Neuronal stem cell (in vitro differentiated cells): ENCODE data around the gene WDR18.

Experiments
- DNase-seq: peaks from one replicate; pipeline ENCODE4 v3.0.0-alpha.2; 2013; ENCODE audit warnings: low spot score
- H2AFZ ChIP-seq: one replicate; pipeline ENCODE4 v1.6.1; 2013; ENCODE audit warnings: mild to moderate bottlenecking, low read length, inconsistent platforms
- H2AK5ac ChIP-seq: 2 replicates; pipeline ENCODE4 v1.6.1; 2013; ENCODE audit warnings: low read depth, mild to moderate bottlenecking, inconsistent platforms, low read length, moderate library complexity, mixed read lengths
- H2BK120ac ChIP-seq: 2 replicates; pipeline ENCODE4 v1.6.1; 2013; ENCODE audit warnings: low read depth, mild to moderate bottlenecking, inconsistent platforms, low read length, moderate library complexity, mixed read lengths
- H2BK12ac ChIP-seq: one replicate; pipeline ENCODE4 v1.6.1; 2013; ENCODE audit warnings: low read length, inconsistent platforms
- H2BK15ac ChIP-seq: 2 replicates; pipeline ENCODE4 v1.6.1; 2013; ENCODE audit warnings: mild to moderate bottlenecking, low read length, inconsistent platforms, mixed read lengths
- H2BK5ac ChIP-seq: one replicate; pipeline ENCODE4 v1.6.1; 2013; ENCODE audit warnings: inconsistent platforms, mild to moderate bottlenecking, low read length, moderate library complexity
- H3K14ac ChIP-seq: one replicate; pipeline ENCODE4 v1.6.1; 2013; ENCODE audit warnings: low read length, inconsistent platforms
- H3K18ac ChIP-seq: 2 replicates; pipeline ENCODE4 v1.6.1; 2013; ENCODE audit warnings: low read length, inconsistent platforms
- H3K23ac ChIP-seq: 2 replicates; pipeline ENCODE4 v1.6.1; 2013; ENCODE audit warnings: low read depth, mild to moderate bottlenecking, mixed read lengths, low read length, inconsistent platforms; ENCODE audit not compliant: poor library complexity
- H3K27ac ChIP-seq: replicated peaks from 3 replicates; pipeline ENCODE4 v1.5.1; 2013; ENCODE audit warnings: low read length, inconsistent platforms
- H3K27me3 ChIP-seq, 3 experiments: 2 replicates each; pipeline ENCODE4 v1.6.1; 2013; ENCODE audit warnings: low read length in 3 of 3, mild to moderate bottlenecking in 2 of 3, inconsistent platforms in 1 of 3, low read depth in 1 of 3, mixed read lengths in 1 of 3, moderate library complexity in 1 of 3; ENCODE audit not compliant: control insufficient read depth in 3 of 3, insufficient read depth in 3 of 3
- H3K36me3 ChIP-seq, 2 donors: replicated peaks in 1 of 2; 2 replicates each; pipeline ENCODE4 v1.6.1; 2013; ENCODE audit warnings: low read length in 2 of 2; ENCODE audit not compliant: control insufficient read depth in 2 of 2, insufficient read depth in 2 of 2
- H3K4ac ChIP-seq: 2 replicates; pipeline ENCODE4 v1.6.1; 2013; ENCODE audit warnings: inconsistent platforms, mild to moderate bottlenecking, low read length, moderate library complexity
- H3K4me1 ChIP-seq, 2 donors: 1 replicate in 1 of 2; 2 replicates in 1 of 2; pipeline ENCODE4 v1.6.1; 2013; ENCODE audit warnings: low read length in 2 of 2, low read depth in 1 of 2; ENCODE audit not compliant: control insufficient read depth in 2 of 2, insufficient read depth in 1 of 2
- H3K4me2 ChIP-seq: one replicate; pipeline ENCODE4 v1.6.1; 2013; ENCODE audit warnings: mild to moderate bottlenecking, low read length, inconsistent platforms; ENCODE audit not compliant: insufficient read depth, poor library complexity, severe bottlenecking
- H3K4me3 ChIP-seq, 2 donors: 2 replicates each; pipeline ENCODE4 v1.5.1; 2013; ENCODE audit warnings: low read length in 2 of 2, mild to moderate bottlenecking in 2 of 2, inconsistent platforms in 1 of 2, moderate library complexity in 1 of 2
- H3K79me1 ChIP-seq: one replicate; pipeline ENCODE4 v1.6.1; 2013; ENCODE audit warnings: low read depth, mild to moderate bottlenecking, inconsistent platforms, low read length, moderate library complexity
- H3K9ac ChIP-seq: one replicate; pipeline ENCODE4 v1.6.1; 2013; ENCODE audit warnings: mild to moderate bottlenecking, low read depth, low read length, inconsistent platforms; ENCODE audit not compliant: poor library complexity
- H3K9me3 ChIP-seq, 2 donors: replicated peaks in 1 of 2; 2 replicates each; pipeline versions ENCODE3 to v1.6.1; 2013; ENCODE audit warnings: low read length in 2 of 2, mild to moderate bottlenecking in 2 of 2, inconsistent platforms in 1 of 2, low read depth in 1 of 2, mixed read lengths in 1 of 2, moderate library complexity in 1 of 2; ENCODE audit not compliant: control insufficient read depth in 2 of 2, insufficient read depth in 1 of 2
- H4K8ac ChIP-seq: one replicate; pipeline ENCODE4 v1.6.1; 2013; ENCODE audit warnings: low read depth, mild to moderate bottlenecking, inconsistent platforms, low read length, moderate library complexity
- H4K91ac ChIP-seq: one replicate; pipeline ENCODE4 v1.6.1; 2013; ENCODE audit warnings: low read length, low read depth, mild to moderate bottlenecking, inconsistent platforms; ENCODE audit not compliant: poor library complexity
- WGBS, 2 donors: extraction: QIAGEN DNeasy Blood & Tissue Kit; methylation state at CpG; one replicate each; pipeline ENCODE4 v1.1.7; 2013; ENCODE audit warnings: missing lambda C conversion rate in 2 of 2, mixed read lengths in 1 of 2; ENCODE audit not compliant: insufficient read length in 2 of 2, insufficient replicate concordance in 1 of 2; ENCODE audit errors: extremely low coverage in 2 of 2; 5-methylcytosine and 5-hydroxymethylcytosine counted together

The WDR18 gene

GRCh38 chr19:976476-976875, 7.7 kb upstream of the WDR18 start:
- Histone ChIP-seq H3K23ac (no peak overlapping the region), H4K91ac (no peak overlapping the region), H3K27me3 (no peaks in the 10 kb centered on the region), H3K9ac (no peak overlapping the region), H2BK5ac (no peak overlapping the region), H2AK5ac (no peak overlapping the region), H2BK15ac (no peak overlapping the region), H3K79me1 (peaks cover 1% of the 10 kb centered on the region), H3K27ac (no peak overlapping the region), H2BK120ac (no peak overlapping the region), H4K8ac (no peak overlapping the region), H3K9me3 (peaks cover 0 to 5% of the 10 kb centered on the region in 2 donors), H2BK12ac (no peak overlapping the region), H3K4me1 (peaks cover 15% of the 10 kb centered on the region in 2 donors), H2AFZ (no peak overlapping the region), H3K18ac (no peak overlapping the region), H3K4me3 (no peak overlapping the region), H3K14ac (no peak overlapping the region), H3K36me3 (peaks cover 4 to 20% of the 10 kb centered on the region in 2 donors), H3K4me2 (no peak overlapping the region), H3K4ac (no peak overlapping the region)
- WGBS, 2 donors, result no CpG with 5 or more reads among the region's 10 CpGs
- no peak for DNase-seq

DNA sequence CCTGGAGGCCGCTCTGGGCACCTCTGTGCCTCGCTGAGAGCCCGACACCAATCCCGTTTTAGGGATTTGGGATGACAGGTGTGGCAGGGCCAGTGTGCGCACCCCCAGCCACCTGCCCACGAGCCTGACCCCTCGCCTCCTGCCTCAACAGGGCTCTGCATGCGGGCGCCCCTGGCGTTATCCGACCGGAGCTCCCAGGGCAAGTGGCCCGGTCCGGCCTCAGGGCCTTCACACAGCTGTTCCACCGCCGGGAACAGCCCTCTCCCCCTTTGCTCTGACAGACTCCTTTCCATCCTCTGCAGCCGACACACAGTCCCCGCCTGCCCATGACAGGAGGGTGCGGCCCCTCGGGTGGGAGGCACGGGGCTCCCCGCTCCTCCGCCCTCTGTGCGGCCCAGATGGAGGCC, 7.1 kb upstream of the WDR18 start:
- no peak overlapping the region for H2BK15ac ChIP-seq
- no peak for DNase-seq
- H3K79me1 ChIP-seq, result peaks cover 1% of the 10 kb centered on the region
- peak overlapping the region; percentile 17 for H3K18ac ChIP-seq
- peak overlapping the region; percentile 75 for H2BK5ac ChIP-seq
- no peak overlapping the region for H2BK12ac ChIP-seq
- H3K14ac ChIP-seq, result no peak overlapping the region
- peaks cover 15% of the 10 kb centered on the region in 2 donors for H3K4me1 ChIP-seq
- H3K27me3 ChIP-seq, result no peaks in the 10 kb centered on the region
- H2AFZ ChIP-seq, result no peak overlapping the region
- no peak overlapping the region for H2BK120ac ChIP-seq
- peak overlapping the region; percentile 3 for H3K4me2 ChIP-seq
- H4K8ac ChIP-seq, result no peak overlapping the region
- no peak overlapping the region for H3K4ac ChIP-seq
- no peak overlapping the region for H2AK5ac ChIP-seq
- no CpG with 5 or more reads among the region's 24 CpGs for WGBS, 2 donors
- H3K23ac ChIP-seq, result peak overlapping the region; percentile 31
- peaks cover 0 to 3% of the 10 kb centered on the region in 2 donors for H3K9me3 ChIP-seq
- peak overlapping the region; percentile 30 for H4K91ac ChIP-seq
- H3K27ac ChIP-seq, result no peak overlapping the region
- H3K4me3 ChIP-seq, result no peak overlapping the region
- no peak overlapping the region for H3K9ac ChIP-seq
- peaks cover 2 to 15% of the 10 kb centered on the region in 2 donors for H3K36me3 ChIP-seq

DNA sequence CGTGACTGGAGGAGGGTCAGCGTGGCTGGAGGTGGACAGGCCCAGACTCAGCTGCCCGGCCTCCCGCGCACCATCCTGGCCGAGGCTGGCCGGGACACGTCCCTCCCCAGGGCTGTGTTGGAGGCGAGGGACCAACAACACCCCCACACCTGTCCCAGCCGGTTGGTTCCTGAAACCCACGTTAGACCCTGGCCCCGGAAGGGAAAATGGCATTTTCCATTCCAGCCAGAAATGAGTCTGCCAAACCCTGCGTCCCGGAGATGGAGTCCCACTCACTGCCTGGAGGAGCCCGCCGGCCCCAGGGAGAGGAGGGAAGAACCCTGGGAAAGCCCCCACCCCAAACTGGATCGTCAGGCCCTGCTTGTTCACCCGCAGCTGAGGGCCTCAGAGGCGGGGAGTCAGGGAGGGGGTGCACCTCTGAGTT, 4.8 kb upstream of the WDR18 start:
- Histone ChIP-seq H3K36me3 (peaks cover 0 to 3% of the 10 kb centered on the region in 2 donors), H3K4me2 (no peak overlapping the region), H4K8ac (no peak overlapping the region), H3K4me3 (no peak overlapping the region), H2BK120ac (peak overlapping the region; percentile 44), H2BK5ac (no peak overlapping the region), H3K14ac (peak overlapping the region; percentile 56), H3K18ac (peak overlapping the region; percentile 33), H3K9ac (peak overlapping the region; percentile 56), H3K79me1 (peaks cover 3% of the 10 kb centered on the region), H3K27me3 (no peaks in the 10 kb centered on the region), H3K4me1 (peaks cover 16 to 20% of the 10 kb centered on the region in 2 donors), H3K27ac (peak overlapping the region; percentile 67), H2BK15ac (no peak overlapping the region), H2AFZ (peak overlapping the region; percentile 45), H3K4ac (peak overlapping the region; percentile 8), H4K91ac (no peak overlapping the region), H3K23ac (peak overlapping the region; percentile 11), H3K9me3 (no peaks in the 10 kb centered on the region), H2BK12ac (peak overlapping the region; percentile 48), H2AK5ac (peak overlapping the region; percentile 72)
- WGBS, 2 donors, result no CpG with 5 or more reads among the region's 19 CpGs
- no peak for DNase-seq

DNA sequence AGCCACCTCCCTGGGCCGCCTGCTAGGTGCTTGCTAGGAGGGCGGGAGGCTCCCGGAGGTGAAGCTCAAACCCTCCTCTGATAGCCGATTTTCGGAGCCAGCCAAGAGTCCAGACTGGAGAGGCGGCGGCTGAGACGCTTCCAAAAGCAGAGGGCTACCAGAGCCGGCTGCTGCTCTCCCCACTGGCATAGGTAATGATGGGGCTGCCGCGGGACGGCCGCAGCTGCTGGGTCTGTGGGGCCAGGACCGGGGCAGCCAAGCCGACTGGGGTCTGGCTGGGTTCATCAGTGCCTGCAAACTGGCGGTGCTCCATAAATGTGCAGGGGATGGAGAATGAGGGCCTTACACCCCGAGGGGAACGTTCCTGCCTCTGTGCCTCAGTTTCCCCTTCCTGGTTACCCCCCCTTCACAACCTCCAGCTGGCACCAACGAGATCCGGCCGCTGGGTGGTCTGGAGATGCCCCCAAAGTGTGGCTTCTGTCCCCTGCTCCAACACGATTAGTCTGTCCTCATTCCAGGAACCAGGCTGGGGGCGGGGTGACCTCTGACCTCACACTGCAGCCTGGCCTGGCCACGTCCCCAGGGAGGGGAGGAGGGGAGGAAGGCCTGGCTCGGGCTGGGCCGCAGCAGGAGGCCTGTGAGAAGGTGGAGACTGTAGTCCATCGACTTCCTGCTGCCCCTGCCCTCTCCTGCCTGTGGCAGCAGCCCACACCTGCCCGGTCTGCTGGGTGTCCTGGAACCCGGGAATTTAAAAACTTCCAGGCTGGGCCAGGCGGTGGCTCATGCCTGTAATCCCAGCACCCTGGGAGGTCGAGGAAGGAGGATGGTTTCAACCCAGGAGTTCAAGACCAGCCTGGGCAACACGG, 3.8 kb upstream of the WDR18 start:
- Histone ChIP-seq H4K8ac (no peak overlapping the region), H3K36me3 (no peaks in the 10 kb centered on the region), H2BK5ac (peak overlapping the region; percentile 93), H3K9me3 (no peaks in the 10 kb centered on the region), H3K18ac (peak overlapping the region; percentile 99), H3K23ac (peak overlapping the region; percentile 34), H3K27ac (peak overlapping the region; percentile 96), H2AK5ac (peak overlapping the region; percentile 98), H4K91ac (peak overlapping the region; percentile 99), H2BK12ac (peak overlapping the region; percentile 84), H3K4ac (no peak overlapping the region), H3K27me3 (no peaks in the 10 kb centered on the region), H2AFZ (peak overlapping the region; percentile 75), H3K79me1 (peaks cover 7% of the 10 kb centered on the region), H3K4me1 (peaks cover 18 to 20% of the 10 kb centered on the region in 2 donors), H3K4me2 (peak overlapping the region; percentile 57), H3K14ac (peak overlapping the region; percentile 56), H3K9ac (peak overlapping the region; percentile 70), H3K4me3 (peak overlapping the region in 1 of 2 donors; percentile 37), H2BK15ac (peak overlapping the region; percentile 97), H2BK120ac (peak overlapping the region; percentile 94)
- peak; percentile 85 for DNase-seq
- no CpG with 5 or more reads among the region's 32 CpGs for WGBS, 2 donors
